Measurements from ENCODE around the gene OPN1LW. TPM values are rescaled to one million over a fixed set of nuclear protein-coding genes. Genes with fewer than 3 reads are reported as not detected.

The OPN1LW gene
- total RNA-seq, 4 donors from 2014 or later: not detected

DNA sequence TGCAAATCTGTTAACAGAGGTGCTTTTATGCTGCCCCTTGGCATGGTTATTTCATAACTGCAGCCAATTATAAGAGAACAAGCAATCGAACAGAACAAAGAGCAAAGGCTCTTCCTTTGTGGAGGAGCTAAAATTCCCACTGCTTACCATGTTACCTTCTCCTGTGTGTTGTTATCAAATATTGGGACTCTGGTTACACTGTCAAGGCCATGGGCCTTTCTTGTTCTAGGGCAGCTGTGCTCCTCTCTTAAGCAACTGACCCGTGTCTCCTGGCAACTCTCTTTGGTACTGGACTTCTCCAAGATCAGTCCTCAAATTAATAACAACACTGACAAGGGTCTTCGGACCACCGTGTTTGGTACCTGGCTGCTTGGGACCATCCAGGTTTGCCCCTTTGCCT, 12.1 kb upstream of the OPN1LW start:
- Histone ChIP-seq H3K4me1 (peaks cover 0 to 5% (median 3%) of the 10 kb centered on the region in 4 donors), H3K27ac (replicated peaks in 1 of 4) (no peak overlapping the region), H3K9me3 (no peaks in the 10 kb centered on the region), H3K36me3 (no peaks in the 10 kb centered on the region), H3K4me3 (no peak overlapping the region), H3K27me3 (no peaks in the 10 kb centered on the region)
- TF ChIP-seq POLR2A (IDR thresholded peaks at IDR 0.05; ENCODE audit: low read depth) (no peak), EP300 (IDR thresholded peaks at IDR 0.05) (no peak), POLR2AphosphoS5 (IDR thresholded peaks at IDR 0.05) (no peak)
- TF ChIP-seq, protein P1, sequence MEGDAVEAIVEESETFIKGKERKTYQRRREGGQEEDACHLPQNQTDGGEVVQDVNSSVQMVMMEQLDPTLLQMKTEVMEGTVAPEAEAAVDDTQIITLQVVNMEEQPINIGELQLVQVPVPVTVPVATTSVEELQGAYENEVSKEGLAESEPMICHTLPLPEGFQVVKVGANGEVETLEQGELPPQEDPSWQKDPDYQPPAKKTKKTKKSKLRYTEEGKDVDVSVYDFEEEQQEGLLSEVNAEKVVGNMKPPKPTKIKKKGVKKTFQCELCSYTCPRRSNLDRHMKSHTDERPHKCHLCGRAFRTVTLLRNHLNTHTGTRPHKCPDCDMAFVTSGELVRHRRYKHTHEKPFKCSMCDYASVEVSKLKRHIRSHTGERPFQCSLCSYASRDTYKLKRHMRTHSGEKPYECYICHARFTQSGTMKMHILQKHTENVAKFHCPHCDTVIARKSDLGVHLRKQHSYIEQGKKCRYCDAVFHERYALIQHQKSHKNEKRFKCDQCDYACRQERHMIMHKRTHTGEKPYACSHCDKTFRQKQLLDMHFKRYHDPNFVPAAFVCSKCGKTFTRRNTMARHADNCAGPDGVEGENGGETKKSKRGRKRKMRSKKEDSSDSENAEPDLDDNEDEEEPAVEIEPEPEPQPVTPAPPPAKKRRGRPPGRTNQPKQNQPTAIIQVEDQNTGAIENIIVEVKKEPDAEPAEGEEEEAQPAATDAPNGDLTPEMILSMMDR (IDR thresholded peaks at IDR 0.05): no peak
- 85% methylated on average over 3 of the region's 4 CpGs for WGBS
- intact Hi-C loops (cut with DNase I): no loop called here
- no peak for DNase-seq (ENCODE audit: extremely low spot score)

DNA sequence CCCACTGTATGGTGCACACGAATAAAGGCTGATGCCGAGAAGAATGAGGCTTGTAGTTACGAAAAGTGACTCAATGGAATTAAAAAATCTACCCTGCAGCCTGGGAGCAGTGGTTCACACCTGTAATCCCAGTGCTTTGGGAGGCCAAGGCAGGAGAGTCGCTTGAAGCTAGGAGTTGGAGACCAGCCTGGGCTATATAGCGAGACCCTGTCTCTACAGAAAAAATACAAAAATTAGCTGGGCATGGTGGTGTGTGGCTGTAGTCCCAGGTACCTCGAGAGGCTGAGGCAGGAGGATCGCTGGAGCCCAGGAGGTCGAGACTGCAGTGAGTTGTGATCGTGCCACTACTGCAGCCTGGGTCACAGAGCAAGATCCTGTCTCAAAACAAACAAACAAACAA, 11.7 kb upstream of the OPN1LW start:
- TF ChIP-seq, protein P1 (IDR thresholded peaks at IDR 0.05): no peak
- TF ChIP-seq POLR2AphosphoS5 (IDR thresholded peaks at IDR 0.05): no peak
- no peak for TF ChIP-seq EP300 (IDR thresholded peaks at IDR 0.05)
- no peak for TF ChIP-seq POLR2A (IDR thresholded peaks at IDR 0.05; ENCODE audit: low read depth)
- DNase-seq (ENCODE audit: extremely low spot score): no peak
- 87% methylated on average over 9 of the region's 9 CpGs for whole genome bisulfite sequencing

DNA sequence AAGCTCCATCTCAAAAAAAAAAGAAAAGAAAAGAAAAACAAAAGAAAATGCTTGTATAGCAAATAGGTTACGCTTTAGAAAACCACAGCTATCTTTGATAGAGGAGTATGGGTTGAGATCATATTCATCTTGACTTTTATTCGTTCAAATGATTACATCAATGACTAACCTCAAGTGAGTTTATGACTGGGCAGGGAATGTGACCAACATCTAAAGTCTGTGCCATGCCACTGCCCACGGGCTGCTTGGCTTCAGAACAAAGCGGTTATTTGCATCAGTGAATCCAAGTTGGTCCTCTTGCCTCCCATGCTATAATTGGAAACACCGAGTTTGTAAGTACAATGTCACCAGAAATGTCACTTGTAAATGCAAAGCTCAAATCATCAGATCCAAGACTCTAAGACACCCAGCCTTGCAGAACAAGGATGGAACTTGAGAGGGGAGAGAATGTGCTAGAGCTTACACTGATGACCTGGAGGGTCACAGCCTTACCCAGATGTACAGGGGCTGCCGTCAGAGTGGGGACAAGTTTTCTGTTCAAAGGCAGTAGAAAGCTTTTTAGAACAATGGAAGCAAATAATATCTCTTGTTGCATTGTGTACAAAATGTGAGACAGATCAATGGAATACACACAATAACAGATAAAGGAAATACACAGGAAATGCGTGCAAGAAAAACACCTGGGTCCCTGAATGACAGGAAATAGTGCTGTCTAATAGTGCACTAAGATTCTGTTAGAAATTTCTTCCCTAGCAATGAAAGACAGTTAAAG, 8.4 kb upstream of the OPN1LW start:
- TF ChIP-seq EP300 (IDR thresholded peaks at IDR 0.05) (no peak), POLR2AphosphoS5 (IDR thresholded peaks at IDR 0.05) (no peak), POLR2A (IDR thresholded peaks at IDR 0.05; ENCODE audit: low read depth) (no peak)
- TF ChIP-seq, protein P1 (IDR thresholded peaks at IDR 0.05): no peak
- 78% methylated on average over 7 of the region's 7 CpGs for WGBS

More for the DNA sequence above, 11.7 kb upstream of the OPN1LW start:
- Histone ChIP-seq H3K27me3 (no peaks in the 10 kb centered on the region), H3K27ac (replicated peaks in 1 of 4) (no peak overlapping the region), H3K36me3 (no peaks in the 10 kb centered on the region), H3K9me3 (no peaks in the 10 kb centered on the region), H3K4me3 (no peak overlapping the region), H3K4me1 (peaks cover 0 to 5% (median 4%) of the 10 kb centered on the region in 4 donors)
- intact Hi-C loops (cut with DNase I): no loop called here

DNA sequence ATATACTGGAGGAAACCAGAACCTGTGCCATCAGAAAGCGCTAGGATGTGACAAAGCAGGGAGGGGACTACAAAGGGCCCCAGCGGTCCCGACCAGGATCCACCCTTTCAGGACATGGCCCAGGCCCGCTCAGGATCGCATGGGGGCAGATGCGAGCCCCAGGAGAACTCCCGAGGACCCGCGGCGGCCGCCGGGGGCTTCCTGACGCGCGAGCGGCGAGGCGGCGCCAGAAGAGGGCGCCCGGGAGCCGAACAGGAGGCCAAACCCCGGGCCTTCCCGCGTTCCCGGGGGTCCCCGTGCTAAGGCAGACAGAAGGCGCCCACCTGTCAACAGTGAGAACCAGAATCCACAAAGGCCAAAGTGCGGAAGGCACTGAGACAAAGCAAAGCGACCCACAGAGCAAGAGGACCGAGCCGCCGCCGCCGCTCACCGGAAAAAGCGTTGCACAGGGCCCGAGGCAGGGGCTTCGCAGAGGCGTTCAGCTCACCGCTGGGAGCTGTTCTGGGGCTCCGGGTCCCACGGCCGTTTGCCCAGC, 7.3 kb upstream of the OPN1LW start:
- TF ChIP-seq POLR2A (IDR thresholded peaks at IDR 0.05; ENCODE audit: low read depth) (no peak), POLR2AphosphoS5 (IDR thresholded peaks at IDR 0.05) (peak in 1 of 2 donors; percentile 25)
- TF ChIP-seq, protein P1 (IDR thresholded peaks at IDR 0.05): peak; percentile 54 to 82 (median 67)
- Histone ChIP-seq H3K36me3 (no peaks in the 10 kb centered on the region), H3K27me3 (no peaks in the 10 kb centered on the region), H3K4me3 (peak overlapping the region; percentile 42 to 48 (median 46)), H3K27ac (replicated peaks in 1 of 4) (peak overlapping the region in 2 of 4 donors; percentile 44 to 48), H3K4me1 (peaks cover 0 to 5% (median 4%) of the 10 kb centered on the region in 4 donors), H3K9me3 (no peaks in the 10 kb centered on the region)
- DNase-seq (ENCODE audit: extremely low spot score): no peak
- 27% methylated on average over 25 of the region's 44 CpGs for WGBS
- intact Hi-C loops (cut with DNase I): no loop called here

More for the DNA sequence above, 8.4 kb upstream of the OPN1LW start:
- DNase-seq (ENCODE audit: extremely low spot score): no peak
- Histone ChIP-seq H3K9me3 (no peaks in the 10 kb centered on the region), H3K27ac (replicated peaks in 1 of 4) (no peak overlapping the region), H3K36me3 (no peaks in the 10 kb centered on the region), H3K4me3 (no peak overlapping the region), H3K4me1 (peaks cover 0 to 5% (median 4%) of the 10 kb centered on the region in 4 donors), H3K27me3 (no peaks in the 10 kb centered on the region)
- intact Hi-C loops (cut with DNase I): no loop called here
